IPS-18a (cell line): ENCODE measurements around the gene PPP2R1B.

Source experiments
- H3K27ac ChIP-seq: one replicate; pipeline ENCODE4 v1.5.1; 2013; ENCODE audit warnings: low read length
- H3K27me3 ChIP-seq: one replicate; pipeline ENCODE4 v1.6.1; 2013; ENCODE audit warnings: mild to moderate bottlenecking, low read length; ENCODE audit not compliant: control insufficient read depth, insufficient read depth
- H3K36me3 ChIP-seq: one replicate; pipeline ENCODE4 v1.6.1; 2013; ENCODE audit warnings: low read depth, low read length; ENCODE audit not compliant: control insufficient read depth
- H3K4me1 ChIP-seq: one replicate; pipeline ENCODE4 v1.6.1; 2013; ENCODE audit warnings: low read depth, low read length; ENCODE audit not compliant: control insufficient read depth
- H3K4me3 ChIP-seq: one replicate; pipeline ENCODE4 v1.5.1; 2013; ENCODE audit warnings: low read length
- H3K9ac ChIP-seq: one replicate; pipeline ENCODE4 v1.6.1; 2013; ENCODE audit warnings: mild to moderate bottlenecking, low read length, moderate library complexity
- H3K9me3 ChIP-seq: one replicate; pipeline ENCODE4 v1.6.1; 2013; ENCODE audit warnings: low read depth, low read length; ENCODE audit not compliant: control insufficient read depth

Gene PPP2R1B

DNA sequence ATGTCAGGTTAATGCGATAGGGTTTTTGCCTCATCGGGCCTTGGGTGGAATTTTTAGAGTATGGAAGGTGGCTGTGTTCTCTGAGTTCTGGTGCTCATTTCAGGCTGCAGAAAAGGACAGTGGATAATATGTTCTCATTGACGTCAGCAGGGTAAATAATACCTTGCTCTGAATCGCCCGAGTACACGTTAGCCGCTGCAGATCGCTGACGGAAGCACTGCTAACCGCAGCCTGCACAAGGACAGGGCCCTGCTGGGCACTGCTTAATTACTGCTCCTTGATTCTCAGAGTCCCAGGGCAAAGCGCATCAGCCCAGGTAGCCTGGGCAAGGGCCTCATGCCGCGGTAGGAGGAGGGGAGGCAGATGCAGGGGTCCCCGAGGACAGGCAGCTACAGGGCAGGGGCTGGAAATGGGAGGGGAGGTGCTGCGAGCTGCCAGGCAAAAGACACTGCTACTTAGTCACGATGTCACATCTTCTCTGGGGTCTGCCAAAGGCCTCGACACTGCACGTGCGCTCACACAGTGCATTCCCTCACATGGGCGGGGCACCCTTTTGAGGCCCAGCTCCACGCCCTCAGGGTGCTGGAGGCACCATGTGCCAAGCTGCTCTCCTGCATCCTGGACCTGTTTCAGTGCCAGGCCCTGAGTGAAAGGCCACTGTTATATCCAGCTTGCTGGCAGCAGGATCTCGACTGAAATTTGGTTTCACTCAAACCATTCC is 35.2 kb downstream of the PPP2R1B start:
- H3K9me3 ChIP-seq, result no peaks in the 10 kb centered on the region
- peaks cover 3% of the 10 kb centered on the region for H3K36me3 ChIP-seq
- no peak overlapping the region for H3K27ac ChIP-seq
- H3K4me1 ChIP-seq, result no peaks in the 10 kb centered on the region
- H3K4me3 ChIP-seq, result no peak overlapping the region
- H3K9ac ChIP-seq, result no peak overlapping the region
- no peaks in the 10 kb centered on the region for H3K27me3 ChIP-seq

- no peaks in the 10 kb centered on the region for H3K9me3 ChIP-seq
- H3K36me3 ChIP-seq, result peaks cover 8% of the 10 kb centered on the region
- no peaks in the 10 kb centered on the region for H3K4me1 ChIP-seq
- no peak overlapping the region for H3K4me3 ChIP-seq
- no peak overlapping the region for H3K27ac ChIP-seq
- no peaks in the 10 kb centered on the region for H3K27me3 ChIP-seq
- H3K9ac ChIP-seq, result no peak overlapping the region
These were observed 36.3 kb downstream of the PPP2R1B start for GRCh38 chr11:111729831-111730311.

DNA sequence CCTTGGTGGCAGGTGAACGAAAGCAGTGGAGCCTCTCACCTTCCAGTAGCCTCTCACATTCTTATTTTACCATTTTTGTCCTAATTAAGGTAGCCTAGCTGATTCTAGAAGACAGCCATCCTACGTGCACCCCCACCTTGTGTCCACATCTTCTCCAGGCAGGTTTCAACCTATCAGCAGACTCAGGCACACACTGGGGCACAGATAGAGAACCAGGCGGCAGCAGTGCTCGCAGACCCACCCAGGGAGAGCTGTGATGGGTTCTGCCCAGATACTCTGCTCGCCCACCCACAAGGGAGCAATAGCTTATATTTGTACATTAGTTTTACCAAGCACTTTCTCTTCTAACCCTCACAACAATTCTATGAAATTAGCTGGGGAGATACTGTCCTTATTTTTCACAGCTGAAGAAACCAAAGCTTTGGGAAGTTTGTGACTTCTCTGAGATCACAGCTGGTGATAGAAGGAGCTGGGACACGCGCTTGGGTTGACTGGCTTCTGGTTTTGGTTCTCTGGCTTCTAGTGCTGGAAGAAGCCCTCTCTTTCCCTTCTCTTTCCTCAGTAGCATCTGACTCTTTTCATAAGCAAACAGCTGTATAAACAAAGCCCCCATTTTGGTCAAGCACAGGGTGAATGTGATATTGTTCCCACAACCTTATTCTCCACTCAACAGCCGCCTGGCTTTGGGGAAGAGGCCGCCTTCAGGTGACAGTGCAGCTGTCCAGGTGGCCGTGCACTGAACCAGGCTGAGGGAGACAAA is 36.9 kb downstream of the PPP2R1B start:
- no peak overlapping the region for H3K27ac ChIP-seq
- H3K27me3 ChIP-seq, result no peaks in the 10 kb centered on the region
- H3K9ac ChIP-seq, result no peak overlapping the region
- H3K4me1 ChIP-seq, result no peaks in the 10 kb centered on the region
- H3K4me3 ChIP-seq, result no peak overlapping the region
- peaks cover 8% of the 10 kb centered on the region for H3K36me3 ChIP-seq
- H3K9me3 ChIP-seq, result no peaks in the 10 kb centered on the region

- Histone ChIP-seq H3K36me3 (peaks cover 16% of the 10 kb centered on the region), H3K9ac (no peak overlapping the region), H3K9me3 (no peaks in the 10 kb centered on the region), H3K27ac (no peak overlapping the region), H3K4me3 (no peak overlapping the region), H3K4me1 (no peaks in the 10 kb centered on the region), H3K27me3 (no peaks in the 10 kb centered on the region)
These were observed 38.8 kb downstream of the PPP2R1B start for GRCh38 chr11:111727431-111727830.

GRCh38 chr11:111726301-111726713 is 39.9 kb downstream of the PPP2R1B start:
- Histone ChIP-seq H3K36me3 (peaks cover 23% of the 10 kb centered on the region), H3K9ac (no peak overlapping the region), H3K27me3 (no peaks in the 10 kb centered on the region), H3K4me1 (no peaks in the 10 kb centered on the region), H3K27ac (no peak overlapping the region), H3K9me3 (no peaks in the 10 kb centered on the region), H3K4me3 (no peak overlapping the region)

DNA sequence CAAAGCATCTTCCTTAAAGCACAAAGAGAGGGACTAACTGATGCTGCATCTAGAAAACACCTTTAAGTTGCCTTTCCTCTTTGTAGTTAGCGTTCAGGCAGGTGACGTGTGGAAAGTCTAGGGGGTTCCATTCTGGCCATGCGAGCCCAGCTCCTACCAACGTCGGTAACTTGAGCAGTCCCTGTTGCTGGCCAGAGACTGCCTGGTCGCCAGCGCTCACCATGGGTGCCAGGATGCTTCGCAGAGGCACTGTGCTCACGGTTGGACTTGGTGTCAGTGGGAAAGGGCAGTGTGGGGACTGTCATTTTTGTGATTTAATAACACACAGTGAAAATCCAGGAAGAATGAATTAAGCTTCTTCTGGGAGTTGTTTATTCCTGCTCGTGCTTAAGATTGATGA is 40.6 kb downstream of the PPP2R1B start:
- Histone ChIP-seq H3K4me1 (no peaks in the 10 kb centered on the region), H3K36me3 (peaks cover 25% of the 10 kb centered on the region), H3K27ac (no peak overlapping the region), H3K27me3 (no peaks in the 10 kb centered on the region), H3K4me3 (no peak overlapping the region), H3K9ac (no peak overlapping the region), H3K9me3 (no peaks in the 10 kb centered on the region)

DNA sequence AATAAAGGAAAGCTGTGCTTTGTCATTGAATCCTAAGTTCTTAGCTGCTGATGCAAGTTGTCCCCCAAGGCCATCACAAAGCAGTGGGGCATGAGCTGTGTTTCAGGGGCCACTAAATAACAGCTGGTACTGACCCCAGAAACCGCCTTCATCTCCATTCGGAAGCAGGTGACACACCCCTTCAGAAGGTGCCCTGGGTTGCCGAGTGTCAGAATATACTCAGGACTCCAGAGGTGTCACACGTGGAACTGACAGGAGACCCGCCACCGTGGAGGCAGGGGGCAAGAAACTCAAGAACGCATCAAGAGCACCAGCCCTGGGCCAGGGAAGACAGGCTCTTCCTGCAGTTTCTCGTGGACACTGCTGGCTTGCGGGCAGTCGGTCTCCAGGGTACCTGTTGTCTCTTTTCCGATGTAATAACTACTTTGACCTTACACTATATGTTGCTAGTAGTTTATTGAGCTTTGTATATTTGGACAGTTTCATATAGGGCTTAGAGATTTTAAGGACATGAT is 41.5 kb downstream of the PPP2R1B start:
- H3K27ac ChIP-seq, result no peak overlapping the region

DNA sequence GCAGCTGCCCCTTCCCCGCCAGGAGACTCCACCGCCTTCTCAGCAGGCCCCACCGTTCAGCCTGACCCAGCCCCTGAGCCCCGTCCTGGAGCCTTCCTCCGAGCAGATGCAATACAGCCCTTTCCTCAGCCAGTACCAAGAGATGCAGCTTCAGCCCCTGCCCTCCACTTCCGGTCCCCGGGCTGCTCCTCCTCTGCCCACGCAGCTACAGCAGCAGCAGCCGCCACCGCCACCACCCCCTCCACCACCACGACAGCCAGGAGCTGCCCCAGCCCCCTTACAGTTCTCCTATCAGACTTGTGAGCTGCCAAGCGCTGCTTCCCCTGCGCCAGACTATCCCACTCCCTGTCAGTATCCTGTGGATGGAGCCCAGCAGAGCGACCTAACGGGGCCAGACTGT is 42.6 kb downstream of the PPP2R1B start:
- Histone ChIP-seq H3K4me1 (peaks cover 5% of the 10 kb centered on the region), H3K9ac (no peak overlapping the region), H3K27ac (no peak overlapping the region), H3K27me3 (no peaks in the 10 kb centered on the region), H3K9me3 (no peaks in the 10 kb centered on the region), H3K36me3 (peaks cover 36% of the 10 kb centered on the region), H3K4me3 (no peak overlapping the region)

More for the DNA sequence above, 41.5 kb downstream of the PPP2R1B start:
- no peak overlapping the region for H3K4me3 ChIP-seq
- peaks cover 33% of the 10 kb centered on the region for H3K36me3 ChIP-seq
- H3K27me3 ChIP-seq, result no peaks in the 10 kb centered on the region
- H3K9ac ChIP-seq, result no peak overlapping the region
- no peaks in the 10 kb centered on the region for H3K9me3 ChIP-seq
- no peaks in the 10 kb centered on the region for H3K4me1 ChIP-seq

- Histone ChIP-seq H3K9ac (no peak overlapping the region), H3K27me3 (no peaks in the 10 kb centered on the region), H3K36me3 (peaks cover 38% of the 10 kb centered on the region)
These were observed 43.7 kb downstream of the PPP2R1B start for GRCh38 chr11:111722501-111722900.

DNA sequence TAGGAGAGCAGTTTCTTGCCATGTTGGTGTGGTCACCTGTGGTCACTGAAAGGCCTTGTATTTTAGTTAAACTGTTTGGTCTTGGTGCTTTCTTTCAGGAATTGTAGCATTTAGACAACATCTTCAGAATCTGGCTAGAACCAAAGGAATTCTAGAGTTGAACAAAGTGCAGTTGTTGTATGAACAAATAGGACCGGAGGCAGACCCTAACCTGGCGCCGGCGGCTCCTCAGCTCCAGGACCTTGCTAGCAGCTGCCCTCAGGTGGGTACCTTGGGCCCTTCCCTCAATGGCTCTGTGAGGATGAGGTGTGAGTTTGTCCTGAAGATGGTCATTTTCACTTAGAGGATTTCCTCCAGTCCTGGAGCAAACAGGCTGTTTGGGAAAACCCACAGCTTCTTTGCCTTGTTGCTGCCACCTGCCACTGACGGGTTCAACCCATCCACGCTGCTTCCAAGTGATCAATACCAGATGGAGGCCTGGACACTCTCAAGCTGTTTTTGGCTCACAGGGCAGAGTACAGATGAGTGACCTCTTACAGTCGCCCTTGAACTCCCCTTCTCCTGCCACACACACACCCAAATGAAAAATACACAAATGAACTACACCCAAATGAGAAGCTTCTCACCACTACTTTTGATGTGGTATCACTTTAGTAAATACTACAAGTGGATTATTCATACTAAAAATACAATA is 45.2 kb downstream of the PPP2R1B start:
- no peaks in the 10 kb centered on the region for H3K27me3 ChIP-seq
- no peak overlapping the region for H3K4me3 ChIP-seq
- H3K27ac ChIP-seq, result no peak overlapping the region
- H3K9me3 ChIP-seq, result no peaks in the 10 kb centered on the region
- peaks cover 8% of the 10 kb centered on the region for H3K4me1 ChIP-seq
- no peak overlapping the region for H3K9ac ChIP-seq
- H3K36me3 ChIP-seq, result peaks cover 34% of the 10 kb centered on the region

More at GRCh38 chr11:111722501-111722900, 43.7 kb downstream of the PPP2R1B start:
- peaks cover 8% of the 10 kb centered on the region for H3K4me1 ChIP-seq
- no peaks in the 10 kb centered on the region for H3K9me3 ChIP-seq
- H3K4me3 ChIP-seq, result no peak overlapping the region
- no peak overlapping the region for H3K27ac ChIP-seq

- Histone ChIP-seq H3K4me1 (peaks cover 8% of the 10 kb centered on the region), H3K4me3 (no peak overlapping the region), H3K9ac (no peak overlapping the region), H3K36me3 (peaks cover 30% of the 10 kb centered on the region), H3K9me3 (no peaks in the 10 kb centered on the region), H3K27me3 (no peaks in the 10 kb centered on the region), H3K27ac (no peak overlapping the region)
These were observed 46.8 kb downstream of the PPP2R1B start for GRCh38 chr11:111719379-111719778.
